Limb (tissue), 2 donors: ENCODE measurements around the gene CLSTN2.

Source experiments
- DNase-seq, 2 donors: peaks; one replicate each; pipeline ENCODE4 v3.0.0-alpha.2; 2016; ENCODE audit errors: extremely low spot score in 2 of 2

Gene CLSTN2

DNA sequence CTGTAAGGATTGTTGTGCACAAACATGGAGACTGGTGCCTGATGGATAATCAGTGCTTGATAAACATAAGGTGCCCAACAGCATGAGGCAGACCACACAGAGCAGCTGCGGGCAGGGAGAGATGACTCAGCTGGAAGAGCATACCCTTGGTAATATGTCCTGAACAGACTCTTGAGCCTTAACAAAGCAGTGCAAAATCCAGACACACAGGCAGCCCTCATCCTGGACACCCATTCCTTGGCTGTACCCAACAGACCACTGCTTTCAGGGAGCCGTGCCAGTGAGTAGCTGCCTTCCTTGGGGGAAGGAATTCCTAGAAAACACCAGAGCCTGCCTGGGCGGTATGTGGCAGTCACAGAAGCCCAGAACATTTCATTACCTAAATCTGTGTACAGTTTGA is 156.2 kb downstream of the CLSTN2 start:
- no peak for DNase-seq

DNA sequence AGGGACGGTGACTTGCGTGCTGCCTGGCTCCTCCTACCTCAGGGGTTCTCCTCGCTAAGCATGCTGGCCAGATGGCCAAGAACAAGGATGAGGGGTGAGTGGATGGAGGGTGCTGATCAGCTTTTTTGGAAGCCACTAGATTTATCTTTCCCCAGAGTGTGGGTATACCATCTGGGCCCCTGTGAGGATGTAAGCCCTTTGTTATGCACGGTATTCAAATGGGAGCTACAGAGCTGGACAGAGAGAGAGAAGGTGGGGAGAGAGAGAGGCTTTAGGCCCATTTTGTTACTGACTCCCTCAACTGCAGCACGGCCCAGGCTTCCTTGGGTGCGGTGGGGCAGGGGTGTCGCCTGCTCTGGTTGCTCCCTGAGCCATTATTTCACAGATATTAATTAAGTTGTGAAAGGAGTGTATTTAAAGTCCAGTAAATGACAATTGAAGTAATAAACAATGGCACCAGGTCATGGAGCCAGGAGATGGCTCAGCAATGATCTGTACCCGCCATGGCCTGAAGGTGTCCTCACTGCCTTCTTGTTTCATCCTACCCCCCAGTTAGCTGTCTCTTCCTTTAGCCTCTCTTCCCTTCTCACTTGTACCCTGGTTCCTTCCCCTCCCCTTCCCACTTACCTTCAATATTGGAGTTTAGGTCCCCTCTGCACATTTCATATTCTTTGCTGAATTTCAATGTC is 158.0 kb downstream of the CLSTN2 start:
- DNase-seq = no peak

DNA sequence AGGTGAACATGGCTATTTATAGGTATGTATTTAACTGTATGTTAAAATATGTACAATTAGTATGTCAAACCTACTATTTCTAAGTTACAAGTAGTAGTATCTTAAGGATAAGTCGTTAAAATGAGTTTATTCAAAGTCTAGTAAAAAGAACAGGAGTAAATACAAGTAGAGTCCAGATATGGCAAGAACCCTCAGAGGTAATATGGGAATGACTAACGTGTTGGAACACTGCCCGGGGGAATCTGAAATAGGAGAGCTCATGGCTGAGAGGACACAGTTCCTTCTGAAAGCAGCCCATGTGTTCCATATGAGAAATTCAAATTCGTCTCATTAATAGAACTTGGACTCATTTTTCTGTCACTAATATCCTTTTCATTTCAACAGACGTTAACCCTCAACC is 158.8 kb downstream of the CLSTN2 start:
- DNase-seq = peak; percentile 65 to 83

DNA sequence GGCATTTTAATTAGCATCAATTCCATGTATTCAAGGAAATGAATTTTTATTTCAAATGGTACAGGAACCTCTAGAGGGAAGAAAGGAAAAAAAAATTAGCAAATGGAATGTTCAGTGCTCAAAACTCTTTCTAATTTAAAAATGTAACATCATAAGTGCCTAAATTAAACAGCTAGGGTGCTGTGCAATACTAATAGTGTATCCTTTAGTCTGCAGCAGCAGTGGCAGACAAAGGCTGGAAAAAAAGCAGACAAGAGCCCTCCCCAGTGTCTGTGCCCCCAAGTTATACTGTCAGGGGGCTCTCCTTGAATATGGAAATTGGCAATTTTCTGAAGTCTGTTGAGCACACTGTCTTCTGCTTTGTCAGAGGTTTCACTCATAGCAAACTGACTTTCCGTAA is 159.5 kb downstream of the CLSTN2 start:
- no peak for DNase-seq

DNA sequence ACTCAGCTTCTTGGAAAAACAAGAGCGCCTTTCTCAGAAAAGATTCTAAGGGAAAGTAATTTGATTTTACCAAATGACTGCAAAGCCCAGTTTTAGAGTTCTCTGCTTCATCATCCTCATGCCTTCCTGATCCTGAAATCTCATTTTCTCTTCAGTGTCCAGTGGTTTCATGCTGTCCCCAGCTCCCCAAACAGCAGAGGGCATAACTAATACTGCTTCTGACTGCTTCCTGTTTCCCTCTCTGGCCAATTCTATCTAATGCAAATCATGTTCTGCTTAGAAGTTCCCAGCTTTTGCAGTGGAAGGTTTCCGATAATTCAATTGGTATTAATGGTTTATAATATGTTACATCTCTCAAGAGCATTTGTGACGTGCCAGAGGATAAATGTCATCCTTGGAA is 161.1 kb downstream of the CLSTN2 start:
- DNase-seq = no peak

DNA sequence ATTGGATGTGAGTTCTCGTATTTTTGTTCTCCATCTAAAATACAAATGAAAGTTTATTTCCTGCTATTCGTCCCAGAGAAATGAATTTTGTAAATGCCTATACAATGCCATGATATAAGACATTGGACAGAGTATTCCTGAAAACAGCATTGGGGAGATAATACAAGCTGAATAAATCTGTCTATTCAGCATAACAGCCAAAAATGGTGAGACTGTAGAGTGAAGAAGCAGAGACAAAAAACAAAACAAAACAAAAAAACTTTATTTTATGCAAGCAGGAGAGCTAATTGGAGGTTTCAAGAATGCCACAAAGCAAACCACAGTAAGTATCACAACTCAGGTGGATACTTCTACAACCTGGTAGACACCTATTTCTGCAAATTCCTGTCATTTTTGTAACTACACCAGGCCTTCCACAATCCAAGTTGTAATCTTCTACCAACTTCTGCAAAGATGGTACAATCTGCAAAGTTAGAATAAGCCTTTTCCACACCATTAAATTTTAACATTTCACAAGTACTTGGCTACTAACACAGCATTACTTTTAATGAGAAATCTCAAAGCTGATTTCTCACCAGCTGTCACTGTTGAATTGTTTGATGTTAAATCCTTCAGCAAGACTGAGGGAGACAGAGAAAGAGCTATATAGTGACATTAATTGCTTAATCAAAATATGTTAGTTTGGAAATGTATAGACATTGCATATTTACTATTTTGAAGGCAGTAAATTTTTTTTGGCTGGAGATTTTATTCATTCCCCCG is 163.1 kb downstream of the CLSTN2 start:
- no peak for DNase-seq

DNA sequence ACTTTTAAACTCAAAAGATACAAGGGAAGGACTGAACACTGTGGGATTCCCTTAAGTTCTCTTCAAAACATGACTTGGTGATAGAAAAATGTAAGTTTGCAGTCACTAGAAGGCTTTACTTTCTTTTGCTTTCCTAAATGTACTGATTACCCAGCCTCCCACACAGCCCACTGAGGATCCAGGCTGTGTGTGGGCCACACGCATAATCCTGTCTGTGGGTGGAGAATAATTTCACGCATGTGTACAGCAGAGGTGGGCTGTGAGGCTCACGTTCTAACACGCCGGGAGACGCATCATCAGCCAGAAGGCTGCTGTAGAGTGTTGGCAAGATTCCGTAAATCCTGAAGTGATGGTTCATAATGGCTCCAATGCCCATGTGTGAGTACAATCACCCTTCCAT is 165.5 kb downstream of the CLSTN2 start:
- DNase-seq = no peak

DNA sequence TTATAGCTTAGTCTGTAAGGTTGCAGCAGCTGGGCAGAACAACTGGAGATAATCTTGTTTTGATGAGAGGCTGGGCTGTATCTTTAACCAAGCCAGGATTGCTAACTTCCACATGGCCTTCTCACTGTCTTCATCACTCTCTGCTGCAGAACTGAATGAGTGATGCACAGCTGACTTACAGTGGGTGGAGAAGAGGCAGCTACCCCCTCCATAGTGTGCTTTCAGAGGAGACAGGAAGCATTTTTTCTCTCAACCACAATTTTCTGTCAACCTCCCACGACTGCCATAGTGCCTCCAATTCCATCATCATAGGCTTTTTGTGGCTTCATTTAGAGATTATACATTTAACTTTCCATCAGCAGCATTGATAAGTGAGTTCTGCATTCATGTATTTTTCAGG is 168.2 kb downstream of the CLSTN2 start:
- no peak for DNase-seq

DNA sequence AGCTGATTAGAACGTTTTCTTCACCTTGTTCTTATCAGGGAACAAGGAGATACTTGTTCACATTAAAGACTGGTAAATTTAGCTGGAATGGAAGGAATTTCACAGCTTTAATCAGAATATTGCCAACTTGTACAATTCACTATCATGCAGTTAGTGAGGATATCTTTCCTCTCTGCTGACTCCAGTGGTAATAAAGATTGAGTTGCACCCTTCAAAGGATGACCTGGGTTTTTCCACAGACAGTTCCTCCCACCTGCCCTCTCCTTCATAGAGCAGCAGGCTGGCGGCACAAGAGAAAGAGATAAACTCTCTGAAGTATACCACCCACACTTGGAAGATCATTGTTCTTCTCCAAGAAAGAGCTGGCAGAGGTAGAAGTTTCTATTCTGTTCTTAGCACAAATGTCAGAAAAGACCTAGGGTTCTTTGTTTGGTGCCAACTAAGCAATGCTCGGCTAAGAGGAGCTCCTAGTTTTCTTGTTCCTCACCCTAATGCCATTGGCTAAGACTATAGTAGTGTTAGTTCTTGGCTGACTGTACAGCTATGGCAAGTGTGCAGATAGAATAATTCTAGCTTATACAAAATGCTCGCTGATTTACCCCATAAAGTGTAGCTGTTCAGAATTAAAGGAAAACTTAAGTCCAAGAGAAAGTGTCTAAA is 169.1 kb downstream of the CLSTN2 start:
- no peak for DNase-seq

DNA sequence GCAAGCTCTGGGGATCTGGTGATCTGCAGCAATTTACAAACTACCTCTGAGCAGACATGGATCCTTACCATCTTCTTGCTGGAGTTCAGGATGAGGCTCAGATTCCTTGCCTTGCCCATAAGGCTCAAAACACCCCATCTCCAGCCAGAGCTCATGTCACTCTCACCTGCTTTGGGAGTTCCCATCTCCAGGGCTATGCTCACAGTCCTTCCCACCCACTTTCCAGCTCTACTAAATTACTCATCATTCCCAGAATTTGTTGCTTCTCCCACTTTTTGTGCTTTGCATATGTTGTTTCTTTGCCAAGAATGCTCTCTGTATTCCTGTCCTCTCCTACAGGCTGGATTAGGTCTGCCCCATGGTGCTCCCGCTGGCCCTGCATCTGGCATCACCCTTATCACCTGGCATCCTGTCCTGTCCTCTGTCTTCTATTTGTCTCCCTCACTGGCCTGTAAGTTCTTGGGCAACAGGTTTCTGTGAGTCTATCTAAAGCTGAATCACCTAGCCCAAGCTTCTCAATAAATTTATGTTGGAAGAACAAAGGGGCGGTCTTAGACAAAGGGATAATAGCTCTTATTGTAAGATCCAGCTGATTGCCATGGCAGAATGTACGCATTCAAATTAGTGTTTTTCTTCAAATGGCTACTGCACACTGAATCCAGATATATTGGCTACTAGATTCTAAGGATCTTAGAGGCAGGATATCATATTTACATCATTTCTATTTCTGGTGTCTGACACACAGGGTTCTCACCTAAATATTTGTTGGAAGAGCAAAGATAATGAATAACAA is 179.2 kb downstream of the CLSTN2 start:
- DNase-seq = no peak

DNA sequence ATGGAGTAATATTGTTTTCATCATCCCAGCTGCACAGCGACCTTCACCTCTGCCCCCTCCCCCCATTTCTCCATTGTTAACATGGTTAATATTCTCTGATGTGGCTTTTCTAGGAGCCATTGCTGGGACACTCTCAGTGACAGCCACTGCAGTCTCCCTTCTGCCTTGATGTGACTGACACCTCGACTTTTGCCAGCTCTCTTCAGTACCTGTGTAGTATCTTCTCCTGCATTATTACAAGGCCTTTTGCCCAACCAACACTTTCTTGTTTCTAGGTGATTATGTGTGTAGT is 179.8 kb downstream of the CLSTN2 start:
- DNase-seq = no peak

DNA sequence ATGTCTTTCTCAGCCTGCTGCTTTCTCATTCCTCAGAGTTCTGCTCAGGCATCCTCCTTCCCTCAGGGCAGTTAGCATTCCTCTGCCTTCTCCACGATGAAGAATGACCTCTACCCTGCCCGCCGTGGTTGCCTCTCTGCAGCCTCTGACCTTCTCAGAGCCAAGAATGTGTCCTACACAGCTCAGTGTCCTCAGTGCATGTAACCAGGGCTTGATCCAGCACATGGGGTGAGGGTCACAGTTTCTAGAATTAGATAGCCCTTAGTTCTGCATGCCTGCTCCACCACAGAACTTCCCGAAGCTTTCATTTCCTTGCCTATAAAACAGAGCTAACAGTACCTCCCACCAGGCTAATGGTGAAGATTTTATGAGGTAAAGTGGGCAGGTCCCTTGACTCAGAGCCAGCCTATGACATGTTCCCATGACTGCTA is 182.1 kb downstream of the CLSTN2 start:
- DNase-seq = no peak

DNA sequence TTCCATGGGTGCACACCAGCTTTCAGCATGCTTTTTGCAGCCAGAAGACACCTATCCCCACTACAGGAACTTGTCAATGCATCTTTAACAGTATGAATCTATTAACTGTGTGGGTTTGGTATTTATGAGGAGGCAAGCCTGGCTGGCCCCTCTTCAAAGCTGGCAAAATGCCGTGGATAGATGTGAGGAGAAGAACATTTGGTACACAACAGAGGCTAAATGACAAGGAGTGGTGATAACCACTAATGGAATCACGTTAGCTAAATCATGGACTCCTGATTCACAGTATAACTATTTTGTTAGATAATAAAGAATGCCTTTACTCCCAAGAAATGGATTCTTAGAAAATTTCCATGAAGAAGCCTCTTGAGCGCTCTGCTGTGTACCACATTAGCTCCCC is 187.2 kb downstream of the CLSTN2 start:
- no peak for DNase-seq

DNA sequence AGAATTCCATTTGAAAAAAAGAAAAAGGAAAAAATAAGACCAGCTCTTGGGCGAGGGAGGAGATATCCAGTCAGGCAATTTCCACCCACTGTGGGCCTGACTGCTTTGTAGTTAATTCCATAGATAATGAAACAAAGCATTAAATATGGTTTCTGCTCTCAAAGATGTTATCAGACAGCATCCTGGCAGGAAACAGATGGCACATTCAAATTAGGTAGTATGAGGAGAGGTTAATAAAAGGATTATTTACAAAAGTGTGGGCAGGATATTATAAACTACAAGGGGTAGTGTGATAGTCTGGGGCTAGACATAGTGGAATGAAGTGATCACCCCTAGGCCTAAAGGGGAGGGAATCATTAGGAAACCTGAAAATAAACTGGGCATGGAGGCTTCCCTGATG is 193.2 kb downstream of the CLSTN2 start:
- DNase-seq = no peak

DNA sequence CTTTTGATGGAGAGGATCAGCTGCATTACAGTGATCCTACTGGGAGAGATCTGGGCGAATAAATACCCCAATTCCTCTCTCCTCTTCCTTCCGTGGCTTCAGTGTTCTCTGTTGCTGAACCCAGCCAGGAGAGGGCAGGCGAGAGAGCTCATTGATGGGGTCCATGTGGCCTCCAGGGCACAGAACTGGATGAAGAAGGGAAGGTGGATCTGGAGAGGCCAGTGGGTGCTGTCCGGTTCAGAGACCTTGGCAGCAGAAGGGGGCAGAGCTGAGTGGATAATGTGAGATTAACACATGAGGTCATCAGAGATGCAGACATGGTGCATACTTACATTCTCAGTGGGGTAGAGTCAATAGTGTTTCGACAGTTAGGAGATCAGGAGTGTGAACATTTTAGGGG is 193.6 kb downstream of the CLSTN2 start:
- DNase-seq = peak in 1 of 2 donors; percentile 39

DNA sequence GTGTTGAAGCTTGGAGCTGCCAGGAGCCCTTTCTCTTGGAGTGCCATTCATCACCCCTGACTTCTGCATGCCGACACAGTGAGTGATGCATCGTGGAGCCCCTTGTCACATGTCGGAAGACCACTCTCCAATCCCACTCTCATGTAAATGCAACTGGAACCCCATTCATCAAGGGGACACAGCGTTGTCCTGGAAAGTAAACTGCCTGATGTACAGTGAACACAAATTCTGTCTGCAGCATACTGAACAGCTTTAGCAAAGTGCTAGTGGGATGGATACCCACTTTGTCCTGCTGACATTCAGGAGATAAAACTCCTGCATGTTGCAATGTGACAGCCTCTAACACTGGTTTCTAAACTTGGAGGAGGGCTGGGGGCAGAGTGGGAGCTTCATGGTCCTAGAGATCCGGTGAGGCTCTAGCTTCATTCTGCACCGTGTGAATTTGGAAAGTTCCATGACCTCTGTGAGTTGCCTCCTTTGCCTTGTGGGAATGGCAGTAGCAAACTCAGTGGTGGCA is 194.8 kb downstream of the CLSTN2 start:
- DNase-seq = no peak

DNA sequence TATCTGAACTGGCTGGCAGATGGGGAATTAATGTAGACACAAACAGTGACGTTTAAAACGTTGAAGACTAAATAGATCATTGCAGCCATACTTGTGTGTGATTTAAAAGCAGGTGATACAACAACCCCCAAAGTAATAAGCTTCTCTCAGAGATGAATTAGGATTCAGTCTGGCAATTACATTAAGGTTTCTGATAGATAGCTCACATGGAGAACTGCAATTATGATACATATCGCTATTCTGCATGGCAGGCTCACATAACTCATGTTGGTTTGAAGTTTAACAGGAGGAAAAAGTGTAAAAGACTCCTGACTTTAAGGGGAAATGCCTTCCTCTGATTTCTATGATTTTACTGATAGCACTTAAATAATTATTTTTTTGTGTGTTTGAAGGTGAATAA is 196.9 kb downstream of the CLSTN2 start:
- no peak for DNase-seq

DNA sequence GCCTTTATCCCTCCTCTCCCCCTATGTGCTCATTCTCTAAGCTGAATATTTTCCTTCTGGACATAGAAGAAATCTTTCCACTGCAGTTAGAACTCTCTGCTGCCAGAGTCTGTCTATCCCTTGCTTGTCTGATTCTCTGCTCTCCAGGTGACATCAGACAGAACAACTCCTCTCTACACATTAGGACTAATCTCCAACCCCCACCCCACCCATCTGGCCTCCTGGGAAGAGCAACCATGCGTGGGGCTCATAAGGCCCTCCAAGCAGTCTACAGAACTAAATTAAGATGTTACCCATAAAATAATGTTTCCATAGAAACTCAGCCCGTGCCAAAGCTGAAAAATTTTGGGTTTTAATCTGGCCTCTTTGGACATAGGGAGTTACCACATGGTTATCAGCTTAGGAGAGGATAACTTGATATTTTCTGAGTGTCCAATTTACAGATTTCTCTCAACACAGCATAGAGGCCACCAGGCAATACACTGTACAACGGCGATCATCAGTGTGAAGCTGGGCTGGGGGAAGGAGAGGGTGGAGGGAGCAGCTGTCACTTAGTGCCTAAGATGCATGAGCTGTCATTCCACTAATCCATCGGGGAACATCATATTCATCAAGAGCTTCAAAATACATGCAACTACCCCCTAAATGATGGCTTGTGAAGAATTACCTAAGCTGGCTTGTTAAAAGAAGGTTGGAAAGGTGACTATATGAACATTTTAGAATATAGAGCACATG is 199.4 kb downstream of the CLSTN2 start:
- DNase-seq = no peak

DNA sequence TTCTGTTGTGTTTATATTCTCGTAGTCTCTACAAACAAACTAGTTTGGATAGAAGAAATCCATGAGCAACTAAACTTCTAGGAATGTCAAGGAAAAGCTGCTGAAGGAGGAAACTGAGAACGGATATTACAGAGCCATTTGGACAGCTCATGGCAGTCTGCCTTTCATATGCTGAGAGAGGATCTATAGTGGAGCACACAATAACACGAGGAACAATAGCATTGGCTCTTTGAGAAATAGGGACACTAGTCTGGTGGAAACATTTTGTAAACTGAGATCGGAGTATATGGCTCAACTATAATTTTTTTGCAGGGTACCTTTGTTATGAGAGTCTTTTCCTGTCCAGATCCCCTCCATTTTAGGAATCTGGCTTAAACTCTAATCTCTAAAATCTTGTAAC is 200.5 kb downstream of the CLSTN2 start:
- no peak for DNase-seq

DNA sequence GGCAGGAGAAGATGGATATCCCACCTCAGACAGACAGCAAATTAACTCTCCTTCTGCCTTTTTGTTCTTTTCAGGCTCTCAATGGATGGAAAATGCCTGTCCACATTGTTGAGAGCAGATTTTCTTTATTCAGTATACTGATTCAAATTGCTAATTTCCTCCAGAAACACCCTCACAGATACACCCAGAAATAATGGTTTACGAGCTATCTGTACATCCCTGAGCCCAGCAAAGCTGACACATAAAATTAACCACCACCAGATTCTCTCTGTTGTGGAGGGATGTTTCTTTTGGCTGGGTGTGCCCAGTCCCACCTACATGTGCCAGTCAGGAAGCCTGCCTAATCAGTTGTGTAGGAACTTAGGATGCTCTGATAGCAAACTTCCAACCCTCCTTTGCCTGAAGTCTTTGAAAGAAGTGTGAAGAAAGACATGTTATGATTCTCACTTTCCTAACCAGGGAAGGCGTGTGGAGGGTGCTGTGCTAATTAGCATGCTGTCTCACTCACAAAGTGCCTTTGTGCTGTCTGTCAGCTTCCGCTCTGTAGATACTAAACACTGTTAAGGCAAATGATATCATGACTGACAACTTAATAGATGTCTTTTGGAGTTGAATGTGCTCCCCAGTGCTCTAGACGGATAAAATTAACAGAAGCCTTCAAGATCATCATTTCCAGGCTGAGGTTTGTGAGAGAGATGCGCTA is 208.5 kb downstream of the CLSTN2 start:
- DNase-seq = no peak

DNA sequence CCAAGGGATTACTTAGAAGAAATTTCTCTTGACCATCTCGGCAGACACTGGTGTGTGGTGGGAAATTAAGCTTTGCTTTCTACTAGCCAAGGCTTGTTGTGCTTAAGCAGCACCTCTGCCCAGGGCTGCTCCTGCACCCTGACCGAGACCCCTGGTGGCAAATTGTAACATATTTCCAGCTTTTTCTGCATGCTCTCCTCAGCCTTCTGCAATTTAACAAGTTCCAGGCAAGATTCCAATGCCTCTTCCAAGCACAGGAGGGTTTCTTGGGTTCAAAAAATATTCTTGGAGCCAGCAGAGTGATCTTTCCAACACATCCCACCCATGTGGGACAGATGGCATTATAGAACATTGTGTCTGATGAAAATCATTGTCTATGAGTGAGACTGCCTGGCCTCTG is 210.5 kb downstream of the CLSTN2 start:
- DNase-seq = no peak
